Sigmoid colon (tissue), 4 donors: ENCODE results near the gene PRKN.

Experiments
- EP300 ChIP-seq, 4 donors: sonication (generic); formaldehyde crosslinking; IDR thresholded peaks; one replicate each; pipeline ENCODE4 v1.6.1; 2017; ENCODE audit warnings: antibody characterized with exemption in 4 of 4
- POLR2A ChIP-seq, 2 donors: fragments of 450-650 bp; IDR thresholded peaks; one replicate each; pipeline ENCODE4 v1.6.1; 2016; ENCODE audit warnings: antibody characterized with exemption in 2 of 2, mild to moderate bottlenecking in 2 of 2, moderate library complexity in 2 of 2
- POLR2AphosphoS5 ChIP-seq, 4 donors: sonication (generic); formaldehyde crosslinking; IDR thresholded peaks; one replicate each; pipeline ENCODE4 v1.6.1; 2017; ENCODE audit warnings: antibody characterized with exemption in 4 of 4
- TF ChIP-seq, protein P1 (sequence below), 4 experiments: fragments of 450-650 bp in 3 of 4; fragments of 200-600 bp in 1 of 4; IDR thresholded peaks; one replicate each; pipeline ENCODE4 v1.5.1; 2016 to 2019; ENCODE audit warnings: antibody characterized with exemption in 4 of 4, mild to moderate bottlenecking in 3 of 4, moderate library complexity in 2 of 4

DNA sequence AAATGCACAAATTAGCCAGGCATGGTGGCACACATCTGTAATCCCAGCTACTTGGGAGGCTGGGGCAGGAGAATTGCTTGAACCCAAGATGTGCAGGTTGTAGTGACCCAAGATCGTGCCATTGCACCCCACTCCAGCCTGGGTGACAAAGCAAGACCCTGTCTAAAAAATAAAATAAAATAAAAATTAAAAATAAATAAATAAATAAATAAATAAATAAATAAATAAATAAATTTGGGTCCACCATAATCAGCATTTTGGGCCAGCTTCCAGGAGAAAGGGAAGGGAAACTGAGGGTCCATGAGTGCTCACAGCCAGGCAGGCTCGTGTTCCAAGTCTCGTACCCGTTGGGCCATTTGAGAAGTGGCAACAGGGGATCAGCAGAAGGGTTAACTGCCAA lies 1322.1 kb downstream of the PRKN start:
- TF ChIP-seq, protein P1, sequence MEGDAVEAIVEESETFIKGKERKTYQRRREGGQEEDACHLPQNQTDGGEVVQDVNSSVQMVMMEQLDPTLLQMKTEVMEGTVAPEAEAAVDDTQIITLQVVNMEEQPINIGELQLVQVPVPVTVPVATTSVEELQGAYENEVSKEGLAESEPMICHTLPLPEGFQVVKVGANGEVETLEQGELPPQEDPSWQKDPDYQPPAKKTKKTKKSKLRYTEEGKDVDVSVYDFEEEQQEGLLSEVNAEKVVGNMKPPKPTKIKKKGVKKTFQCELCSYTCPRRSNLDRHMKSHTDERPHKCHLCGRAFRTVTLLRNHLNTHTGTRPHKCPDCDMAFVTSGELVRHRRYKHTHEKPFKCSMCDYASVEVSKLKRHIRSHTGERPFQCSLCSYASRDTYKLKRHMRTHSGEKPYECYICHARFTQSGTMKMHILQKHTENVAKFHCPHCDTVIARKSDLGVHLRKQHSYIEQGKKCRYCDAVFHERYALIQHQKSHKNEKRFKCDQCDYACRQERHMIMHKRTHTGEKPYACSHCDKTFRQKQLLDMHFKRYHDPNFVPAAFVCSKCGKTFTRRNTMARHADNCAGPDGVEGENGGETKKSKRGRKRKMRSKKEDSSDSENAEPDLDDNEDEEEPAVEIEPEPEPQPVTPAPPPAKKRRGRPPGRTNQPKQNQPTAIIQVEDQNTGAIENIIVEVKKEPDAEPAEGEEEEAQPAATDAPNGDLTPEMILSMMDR (IDR thresholded peaks at IDR 0.05) = no peak
- TF ChIP-seq POLR2AphosphoS5 (IDR thresholded peaks at IDR 0.05) (no peak), EP300 (IDR thresholded peaks at IDR 0.05) (no peak), POLR2A (IDR thresholded peaks at IDR 0.05) (no peak)
